Measurements from ENCODE around the gene MMP27.

Gene MMP27

DNA sequence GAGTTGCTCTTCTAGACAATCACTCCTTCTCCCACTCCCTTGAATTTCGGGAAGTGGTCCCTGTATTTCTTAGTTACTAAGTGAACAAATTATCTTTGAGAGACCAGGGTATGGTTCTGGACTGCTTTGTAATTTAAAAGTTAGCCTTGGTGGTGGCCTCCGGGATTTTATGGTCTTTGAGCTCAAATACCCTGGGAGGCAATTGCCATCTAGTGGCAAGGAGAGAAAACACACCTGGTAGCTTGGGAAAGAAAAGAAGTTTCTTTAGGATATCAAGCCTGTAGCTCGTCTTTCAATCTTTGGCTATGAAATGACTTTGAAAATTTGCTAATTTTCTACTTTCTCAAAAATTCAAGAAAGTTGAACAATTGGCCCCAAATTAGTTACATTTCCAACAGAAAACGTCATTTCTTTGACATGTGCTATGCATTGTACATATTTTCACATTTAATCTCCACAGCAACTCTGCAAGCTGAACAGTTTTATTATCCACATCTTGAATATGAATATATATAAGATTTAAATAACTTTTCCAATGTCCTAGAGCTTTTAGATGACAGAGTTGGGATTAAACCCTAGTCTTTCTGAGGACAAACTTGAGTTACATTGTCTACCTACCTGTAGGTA, 39.1 kb downstream of the MMP27 start:
- H3K4me3 ChIP-seq (ENCODE audit: low read length), result no peak overlapping the region
- TF ChIP-seq, protein P1, sequence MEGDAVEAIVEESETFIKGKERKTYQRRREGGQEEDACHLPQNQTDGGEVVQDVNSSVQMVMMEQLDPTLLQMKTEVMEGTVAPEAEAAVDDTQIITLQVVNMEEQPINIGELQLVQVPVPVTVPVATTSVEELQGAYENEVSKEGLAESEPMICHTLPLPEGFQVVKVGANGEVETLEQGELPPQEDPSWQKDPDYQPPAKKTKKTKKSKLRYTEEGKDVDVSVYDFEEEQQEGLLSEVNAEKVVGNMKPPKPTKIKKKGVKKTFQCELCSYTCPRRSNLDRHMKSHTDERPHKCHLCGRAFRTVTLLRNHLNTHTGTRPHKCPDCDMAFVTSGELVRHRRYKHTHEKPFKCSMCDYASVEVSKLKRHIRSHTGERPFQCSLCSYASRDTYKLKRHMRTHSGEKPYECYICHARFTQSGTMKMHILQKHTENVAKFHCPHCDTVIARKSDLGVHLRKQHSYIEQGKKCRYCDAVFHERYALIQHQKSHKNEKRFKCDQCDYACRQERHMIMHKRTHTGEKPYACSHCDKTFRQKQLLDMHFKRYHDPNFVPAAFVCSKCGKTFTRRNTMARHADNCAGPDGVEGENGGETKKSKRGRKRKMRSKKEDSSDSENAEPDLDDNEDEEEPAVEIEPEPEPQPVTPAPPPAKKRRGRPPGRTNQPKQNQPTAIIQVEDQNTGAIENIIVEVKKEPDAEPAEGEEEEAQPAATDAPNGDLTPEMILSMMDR (conservative IDR thresholded peaks at IDR 0.05; ENCODE audit: low read depth, low read length), result peak; percentile 95
- peak; percentile 9 for DNase-seq (ENCODE audit: low read depth)

- TF ChIP-seq, protein P1 (conservative IDR thresholded peaks at IDR 0.05; ENCODE audit: low read depth, low read length), result peak; percentile 46
- no peak for DNase-seq (ENCODE audit: low read depth)
- H3K4me3 ChIP-seq (ENCODE audit: low read length), result no peak overlapping the region
These were observed 41.4 kb downstream of the MMP27 start for GRCh38 chr11:102664001-102664752.

- no peak for DNase-seq (ENCODE audit: low read depth)
- TF ChIP-seq, protein P1 (conservative IDR thresholded peaks at IDR 0.05; ENCODE audit: low read depth, low read length), result no peak
- no peak overlapping the region for H3K4me3 ChIP-seq (ENCODE audit: low read length)
These were observed 43.0 kb downstream of the MMP27 start for GRCh38 chr11:102662607-102663006.

DNA sequence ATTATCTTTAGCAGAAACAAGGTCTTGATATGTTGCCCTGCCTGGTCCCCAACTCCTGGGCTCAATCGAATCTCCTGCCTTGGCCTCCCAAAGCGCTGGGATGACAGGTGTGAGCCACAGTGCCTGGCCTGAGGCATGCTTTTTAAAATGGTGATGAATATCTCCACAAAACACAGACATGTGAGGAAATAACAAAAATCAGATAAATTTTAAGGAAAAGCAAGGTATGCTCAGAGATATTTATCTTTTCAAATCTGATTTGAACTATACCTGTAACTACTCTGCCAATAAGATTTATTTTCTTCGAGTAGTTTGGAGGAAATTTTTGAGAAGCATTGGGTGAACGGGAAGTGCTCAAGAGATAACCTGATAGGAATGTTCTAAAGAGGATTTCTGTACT, 44.5 kb downstream of the MMP27 start:
- no peak overlapping the region for H3K4me3 ChIP-seq (ENCODE audit: low read length)
- DNase-seq (ENCODE audit: low read depth), result no peak
- TF ChIP-seq, protein P1 (conservative IDR thresholded peaks at IDR 0.05; ENCODE audit: low read depth, low read length), result no peak

DNA sequence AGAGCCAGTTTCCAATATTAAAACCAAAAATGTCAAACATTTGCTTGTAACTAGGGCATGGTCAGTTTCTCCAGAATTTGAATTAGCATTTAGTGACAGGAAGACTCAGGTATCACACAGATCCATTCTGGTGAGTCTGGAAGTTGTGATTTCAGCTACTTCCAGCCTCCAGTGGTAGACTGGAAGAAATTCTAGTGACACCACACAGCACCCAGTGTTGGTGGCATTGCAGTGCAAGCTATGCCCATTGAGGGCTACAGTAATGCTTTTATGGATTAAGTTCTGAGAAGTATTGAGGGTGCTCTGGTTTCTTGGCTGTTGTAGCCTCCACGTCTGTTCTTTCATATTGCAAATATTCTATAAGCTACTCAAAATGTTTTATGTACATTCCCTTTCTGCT, 49.0 kb downstream of the MMP27 start:
- DNase-seq (ENCODE audit: low read depth), result no peak
- TF ChIP-seq, protein P1 (conservative IDR thresholded peaks at IDR 0.05; ENCODE audit: low read depth, low read length), result no peak
- no peak overlapping the region for H3K4me3 ChIP-seq (ENCODE audit: low read length)

GRCh38 chr11:102655547-102655946, 50.0 kb downstream of the MMP27 start:
- TF ChIP-seq, protein P1 (conservative IDR thresholded peaks at IDR 0.05; ENCODE audit: low read depth, low read length), result no peak
- no peak for DNase-seq (ENCODE audit: low read depth)
- H3K4me3 ChIP-seq (ENCODE audit: low read length), result no peak overlapping the region

- no peak overlapping the region for H3K4me3 ChIP-seq (ENCODE audit: low read length)
- no peak for DNase-seq (ENCODE audit: low read depth)
- TF ChIP-seq, protein P1 (conservative IDR thresholded peaks at IDR 0.05; ENCODE audit: low read depth, low read length), result no peak
These were observed 50.8 kb downstream of the MMP27 start for GRCh38 chr11:102654761-102655160.
